ENCODE results near the gene PIP5K1C. TPM values are rescaled to one million over a fixed set of nuclear protein-coding genes. Genes with fewer than 3 reads are reported as not detected.

PIP5K1C gene
- total RNA-seq, 2 experiments from 2014 or later: 14.6 to 15.3 TPM

- intact Hi-C loops (cut with DNase I, micrococcal nuclease): no loop called here
- no peaks in the 10 kb centered on the region for H3K27me3 Mint-ChIP-seq
- H3K9me3 Mint-ChIP-seq (ENCODE audit: low read depth): no peaks in the 10 kb centered on the region
- H3K4me3 Mint-ChIP-seq: peak overlapping the region; percentile 87
- ATAC-seq: peak; percentile 10
- ChIA-PET CTCF (interaction anchor here (0.6 to 2.6 kb wide), 7 partner anchors 9 to 199 kb away, joined by 3 to 18 read pairs (median 5); no protein-coding TSS in a partner anchor), POLR2A (interaction anchor here (0.6 kb wide), 1 partner anchor 28 kb away, joined by 3 read pairs; no protein-coding TSS in a partner anchor)
- peaks cover 17% of the 10 kb centered on the region for H3K4me1 Mint-ChIP-seq
- no peaks in the 10 kb centered on the region for H3K36me3 Mint-ChIP-seq (ENCODE audit: low read depth)
- peak overlapping the region; percentile 80 for H3K27ac Mint-ChIP-seq
- DNase-seq: peak; percentile 58
Observed at GRCh38 chr19:3698974-3699740, 1.1 kb downstream of the PIP5K1C start.

GRCh38 chr19:3698386-3698950, 1.8 kb downstream of the PIP5K1C start:
- H3K4me3 Mint-ChIP-seq: peak overlapping the region; percentile 87
- peak overlapping the region; percentile 19 for H3K27ac Mint-ChIP-seq

GRCh38 chr19:3697671-3698385, 2.4 kb downstream of the PIP5K1C start:
- Mint-ChIP-seq H3K4me1 (peaks cover 19% of the 10 kb centered on the region), H3K9me3 (ENCODE audit: low read depth) (no peaks in the 10 kb centered on the region), H3K27ac (no peak overlapping the region), H3K27me3 (no peaks in the 10 kb centered on the region), H3K36me3 (ENCODE audit: low read depth) (no peaks in the 10 kb centered on the region), H3K4me3 (peak overlapping the region; percentile 87)
- intact Hi-C loops (cut with DNase I, micrococcal nuclease): no loop called here
- ATAC-seq (no peak), DNase-seq (no peak)
- ChIA-PET CTCF (interaction anchor here (1.1 kb wide), 1 partner anchor 26 kb away, joined by 3 read pairs; no protein-coding TSS in a partner anchor), POLR2A (interaction anchor here (0.6 kb wide), 1 partner anchor 37 kb away, joined by 3 read pairs; no protein-coding TSS in a partner anchor)

More at GRCh38 chr19:3698386-3698950, 1.8 kb downstream of the PIP5K1C start:
- Mint-ChIP-seq H3K27me3 (no peaks in the 10 kb centered on the region), H3K4me1 (peaks cover 17% of the 10 kb centered on the region), H3K36me3 (ENCODE audit: low read depth) (no peaks in the 10 kb centered on the region), H3K9me3 (ENCODE audit: low read depth) (no peaks in the 10 kb centered on the region)
- intact Hi-C loops (cut with DNase I, micrococcal nuclease): no loop called here
- POLR2A ChIA-PET: no interaction called here
- DNase-seq: no peak
- ATAC-seq: no peak
- CTCF ChIA-PET: interaction anchor here (0.6 to 2.6 kb wide), 5 partner anchors 8 to 200 kb away, joined by 4 to 18 read pairs (median 6); no protein-coding TSS in a partner anchor

- DNase-seq (no peak), ATAC-seq (no peak)
- ChIA-PET CTCF (interaction anchor here (1.1 kb wide), 1 partner anchor 25 kb away, joined by 3 read pairs; no protein-coding TSS in a partner anchor), POLR2A (interaction anchor here (0.6 kb wide), 1 partner anchor 37 kb away, joined by 3 read pairs; no protein-coding TSS in a partner anchor)
- Mint-ChIP-seq H3K4me1 (peaks cover 24% of the 10 kb centered on the region), H3K27ac (no peak overlapping the region), H3K4me3 (no peak overlapping the region), H3K9me3 (ENCODE audit: low read depth) (no peaks in the 10 kb centered on the region), H3K36me3 (ENCODE audit: low read depth) (no peaks in the 10 kb centered on the region), H3K27me3 (no peaks in the 10 kb centered on the region)
- intact Hi-C loops (cut with DNase I, micrococcal nuclease): no loop called here
Observed at GRCh38 chr19:3697094-3697493, 3.2 kb downstream of the PIP5K1C start.

DNA sequence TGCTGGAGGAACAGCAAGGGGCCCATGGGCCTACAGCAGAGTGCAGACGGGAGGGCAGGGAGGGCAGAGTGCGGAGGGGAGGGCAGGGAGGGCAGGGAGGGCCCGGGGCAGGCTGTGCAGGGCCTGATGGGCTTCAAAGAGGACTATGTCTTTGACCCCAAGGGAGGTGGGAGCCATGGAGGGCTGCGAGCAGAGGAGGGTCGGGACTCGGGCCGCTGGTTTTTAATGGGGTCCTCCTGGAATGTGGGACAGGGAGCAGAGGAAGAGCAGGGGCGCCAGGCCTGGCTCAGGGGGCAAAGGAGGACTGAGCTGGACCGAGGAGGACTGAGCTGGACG, 3.6 kb downstream of the PIP5K1C start:
- ChIA-PET POLR2A (no interaction called here), CTCF (no interaction called here)
- Mint-ChIP-seq H3K27me3 (no peaks in the 10 kb centered on the region), H3K9me3 (ENCODE audit: low read depth) (no peaks in the 10 kb centered on the region), H3K36me3 (ENCODE audit: low read depth) (no peaks in the 10 kb centered on the region), H3K27ac (no peak overlapping the region), H3K4me3 (no peak overlapping the region), H3K4me1 (peaks cover 24% of the 10 kb centered on the region)
- ATAC-seq: no peak
- intact Hi-C loops (cut with DNase I, micrococcal nuclease): no loop called here
- no peak for DNase-seq

GRCh38 chr19:3695986-3696659, 4.1 kb downstream of the PIP5K1C start:
- no peaks in the 10 kb centered on the region for H3K27me3 Mint-ChIP-seq
- DNase-seq (no peak), ATAC-seq (no peak)
- H3K27ac Mint-ChIP-seq: no peak overlapping the region
- H3K36me3 Mint-ChIP-seq (ENCODE audit: low read depth): no peaks in the 10 kb centered on the region
- ChIA-PET POLR2A (no interaction called here), CTCF (no interaction called here)
- H3K4me3 Mint-ChIP-seq: no peak overlapping the region
- H3K9me3 Mint-ChIP-seq (ENCODE audit: low read depth): no peaks in the 10 kb centered on the region
- peaks cover 29% of the 10 kb centered on the region for H3K4me1 Mint-ChIP-seq
- intact Hi-C loops (cut with DNase I, micrococcal nuclease): no loop called here

DNA sequence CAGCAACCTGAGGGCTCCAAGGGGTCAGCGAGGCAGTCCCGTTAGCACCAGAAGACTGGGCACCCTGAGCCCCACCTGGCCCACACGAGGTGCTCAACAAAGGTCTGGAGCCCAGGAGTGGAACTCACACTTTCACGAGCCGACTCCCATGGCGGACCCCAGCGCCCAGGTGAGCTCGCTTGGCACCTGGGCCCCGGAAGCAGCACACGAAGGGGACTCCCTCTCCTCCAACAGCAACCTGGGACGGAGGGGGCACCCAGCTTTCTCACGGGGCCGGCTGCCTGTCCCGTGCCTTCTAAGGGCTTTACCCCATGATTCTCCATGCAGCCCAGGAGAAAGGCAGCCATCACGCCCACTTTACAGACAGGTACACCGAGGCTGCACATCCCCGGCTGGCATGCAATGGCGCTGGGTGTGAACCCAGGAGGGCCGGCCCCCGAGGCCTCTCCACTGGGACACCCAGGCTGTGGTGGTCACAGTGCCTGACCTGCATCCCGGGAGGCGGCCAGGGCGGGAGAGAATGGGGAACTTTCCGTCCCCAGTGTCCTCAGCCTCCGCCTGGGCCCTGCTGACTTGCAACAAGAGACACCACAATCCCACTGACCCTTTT, 5.0 kb downstream of the PIP5K1C start:
- DNase-seq (no peak), ATAC-seq (no peak)
- H3K4me3 Mint-ChIP-seq: no peak overlapping the region
- H3K36me3 Mint-ChIP-seq (ENCODE audit: low read depth): no peaks in the 10 kb centered on the region
- H3K27me3 Mint-ChIP-seq: no peaks in the 10 kb centered on the region
- ChIA-PET CTCF (no interaction called here), POLR2A (no interaction called here)
- no peak overlapping the region for H3K27ac Mint-ChIP-seq
- H3K9me3 Mint-ChIP-seq (ENCODE audit: low read depth): no peaks in the 10 kb centered on the region
- H3K4me1 Mint-ChIP-seq: peaks cover 32% of the 10 kb centered on the region
- intact Hi-C loops (cut with DNase I, micrococcal nuclease): no loop called here

DNA sequence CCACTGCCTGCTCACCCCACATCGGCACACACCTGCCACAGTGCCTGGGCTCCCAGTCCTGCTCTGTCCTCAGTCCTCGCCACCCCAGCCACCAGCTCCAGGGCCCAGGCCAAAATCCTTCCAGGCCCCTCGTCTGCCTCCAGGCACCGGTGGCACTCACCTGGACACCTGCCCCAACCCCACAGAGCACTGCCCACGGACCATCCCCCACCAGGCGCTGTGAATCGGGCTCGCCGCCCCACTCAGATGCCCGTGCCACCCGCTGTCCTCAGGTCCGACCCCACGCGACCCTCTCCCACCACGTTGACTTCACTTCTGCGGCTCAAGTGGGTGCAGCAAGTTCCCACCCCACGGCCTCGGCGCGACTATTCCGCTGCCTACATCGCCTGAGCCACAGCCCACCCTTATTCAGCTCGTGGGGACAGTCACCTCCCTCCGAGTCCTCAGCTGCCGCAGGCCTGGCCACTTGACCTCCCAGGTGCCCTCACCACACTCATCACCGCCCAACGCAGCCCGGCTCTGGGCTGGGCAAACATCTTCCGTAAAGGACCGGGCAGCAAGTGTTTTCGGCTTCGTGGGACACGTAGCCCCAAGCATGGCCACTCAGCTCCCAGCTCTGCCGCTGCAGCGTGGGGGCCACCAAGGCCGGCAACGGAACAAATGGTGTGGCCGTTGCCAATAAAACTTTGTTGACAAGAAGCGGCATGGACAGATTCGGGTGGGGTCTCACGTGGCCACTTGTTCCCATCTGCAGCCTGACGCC, 5.7 kb downstream of the PIP5K1C start:
- POLR2A ChIA-PET: no interaction called here
- no peak overlapping the region for H3K27ac Mint-ChIP-seq
- peaks cover 39% of the 10 kb centered on the region for H3K4me1 Mint-ChIP-seq
- H3K27me3 Mint-ChIP-seq: no peaks in the 10 kb centered on the region
- no peak for ATAC-seq
- no peaks in the 10 kb centered on the region for H3K36me3 Mint-ChIP-seq (ENCODE audit: low read depth)
- CTCF ChIA-PET: no interaction called here
- no peak overlapping the region for H3K4me3 Mint-ChIP-seq
- intact Hi-C loops (cut with DNase I, micrococcal nuclease): no loop called here
- no peak for DNase-seq
- H3K9me3 Mint-ChIP-seq (ENCODE audit: low read depth): peaks cover 4% of the 10 kb centered on the region

- Mint-ChIP-seq H3K27me3 (no peaks in the 10 kb centered on the region), H3K9me3 (ENCODE audit: low read depth) (peaks cover 4% of the 10 kb centered on the region), H3K36me3 (ENCODE audit: low read depth) (no peaks in the 10 kb centered on the region), H3K4me3 (no peak overlapping the region), H3K4me1 (peaks cover 37% of the 10 kb centered on the region), H3K27ac (peak overlapping the region; percentile 31)
- CTCF ChIA-PET: interaction anchor here (0.5 to 1.2 kb wide), 4 partner anchors 15 to 156 kb away, joined by 3 to 6 read pairs (median 3); partner anchors contain the start of gene TJP3
- DNase-seq (no peak), ATAC-seq (no peak)
- POLR2A ChIA-PET: no interaction called here
- intact Hi-C loops (cut with DNase I, micrococcal nuclease): no loop called here
Observed at GRCh38 chr19:3693025-3693925, 7.0 kb downstream of the PIP5K1C start.
